Fibroblast of lung (primary cell): ENCODE data around the gene SCAMP5. TPM values are rescaled to one million over a fixed set of nuclear protein-coding genes. Genes with fewer than 3 reads are reported as not detected.

ENCODE experiments used
- DNase-seq, 2 donors: peaks; one replicate each; pipeline versions ENCODE4 v3.0.0 to v3.0.0-alpha.2; 2010; ENCODE audit warnings: low read depth in 2 of 2
- H2AFZ ChIP-seq: 2 replicates; pipeline ENCODE4 v1.5.1; 2012; ENCODE audit warnings: low read length, control low read depth, inconsistent platforms
- H3K27ac ChIP-seq: 2 replicates; pipeline ENCODE4 v1.5.1; 2011; ENCODE audit warnings: low read length, control low read depth; ENCODE audit not compliant: insufficient read depth
- H3K27me3 ChIP-seq: 2 replicates; pipeline ENCODE4 v1.5.1; 2011; ENCODE audit warnings: mild to moderate bottlenecking, low read length; ENCODE audit not compliant: control insufficient read depth, insufficient read depth
- H3K36me3 ChIP-seq: 2 replicates; pipeline ENCODE4 v1.5.1; 2011; ENCODE audit warnings: low read length; ENCODE audit not compliant: control insufficient read depth, insufficient read depth
- H3K4me1 ChIP-seq: 2 replicates; pipeline ENCODE4 v1.5.1; 2011; ENCODE audit warnings: low read length; ENCODE audit not compliant: control insufficient read depth, insufficient read depth; ENCODE audit errors: extremely low read depth
- H3K4me2 ChIP-seq: 2 replicates; pipeline ENCODE4 v1.5.1; 2011; ENCODE audit warnings: low read length, control low read depth; ENCODE audit not compliant: insufficient read depth; ENCODE audit errors: extremely low read depth
- H3K4me3 ChIP-seq, 4 experiments: fragments of 200-600 bp in 1 of 4; sonication (generic) in 1 of 4; replicated peaks in 1 of 4; 2 replicates each; pipeline ENCODE4 v1.5.1; 2011 to 2016; ENCODE audit warnings: low read length in 4 of 4, low read depth in 3 of 4, mild to moderate bottlenecking in 3 of 4, control low read depth in 2 of 4, inconsistent platforms in 1 of 4, mixed read lengths in 1 of 4; ENCODE audit not compliant: insufficient read depth in 1 of 4; ENCODE audit errors: control extremely low read depth in 1 of 4
- H3K79me2 ChIP-seq: 2 replicates; pipeline ENCODE4 v1.5.1; 2012; ENCODE audit warnings: mild to moderate bottlenecking, low read length, inconsistent platforms; ENCODE audit not compliant: control insufficient read depth, insufficient read depth
- H3K9ac ChIP-seq: 2 replicates; pipeline ENCODE4 v1.5.1; 2011; ENCODE audit warnings: mild to moderate bottlenecking, low read length, control low read depth; ENCODE audit not compliant: insufficient read depth
- H3K9me3 ChIP-seq: 2 replicates; pipeline ENCODE4 v1.5.1; 2012; ENCODE audit warnings: low read depth, low read length; ENCODE audit not compliant: control insufficient read depth, insufficient read depth
- H4K20me1 ChIP-seq: 2 replicates; pipeline ENCODE4 v1.5.1; 2011; ENCODE audit warnings: low read length; ENCODE audit not compliant: control insufficient read depth, insufficient read depth; ENCODE audit errors: extremely low read depth
- EZH2 ChIP-seq: IDR thresholded peaks from 2 replicates; pipeline ENCODE4 v1.5.1; 2012; ENCODE audit warnings: low read length, control low read depth, mild to moderate bottlenecking; ENCODE audit errors: missing control alignments
- polyA plus RNA-seq, 2 donors: library from polyadenylated mRNA; depleted of rRNA in 1 of 2; stranded (reverse) in 1 of 2; unstranded in 1 of 2; fragments of >200 nt; gene quantifications; 2 replicates each; pipeline ENCODE4 v1.2.1, GENCODE V29; 2011 to 2012; ENCODE audit warnings: missing spikeins in 1 of 2
- total RNA-seq: library from RNA; depleted of rRNA; stranded (reverse); fragments of >200 nt; gene quantifications from 2 replicates; pipeline ENCODE4 v1.2.1, GENCODE V29; 2014
- TF ChIP-seq, protein P1 (sequence below), 2 donors: IDR thresholded peaks in 1 of 2; conservative IDR thresholded peaks in 1 of 2; 1 replicate in 1 of 2; 2 replicates in 1 of 2; pipeline ENCODE4 v1.5.1; 2011 to 2012; ENCODE audit warnings: low read length in 2 of 2, control low read depth in 1 of 2, inconsistent platforms in 1 of 2, low read depth in 1 of 2, mild to moderate bottlenecking in 1 of 2

Gene SCAMP5
- total and polyA plus RNA-seq, 2 donors (not counting 1 experiment from before 2014, with no cell fraction given), result 0.50 to 0.93 TPM

- H3K9ac ChIP-seq, result peak overlapping the region; percentile 16
- no peaks in the 10 kb centered on the region for H3K79me2 ChIP-seq
- no peaks in the 10 kb centered on the region for H3K4me1 ChIP-seq
- peaks cover 16% of the 10 kb centered on the region for H3K27me3 ChIP-seq
- DNase-seq, result no peak
- no peaks in the 10 kb centered on the region for H4K20me1 ChIP-seq
- no peaks in the 10 kb centered on the region for H3K9me3 ChIP-seq
- TF ChIP-seq, protein P1, sequence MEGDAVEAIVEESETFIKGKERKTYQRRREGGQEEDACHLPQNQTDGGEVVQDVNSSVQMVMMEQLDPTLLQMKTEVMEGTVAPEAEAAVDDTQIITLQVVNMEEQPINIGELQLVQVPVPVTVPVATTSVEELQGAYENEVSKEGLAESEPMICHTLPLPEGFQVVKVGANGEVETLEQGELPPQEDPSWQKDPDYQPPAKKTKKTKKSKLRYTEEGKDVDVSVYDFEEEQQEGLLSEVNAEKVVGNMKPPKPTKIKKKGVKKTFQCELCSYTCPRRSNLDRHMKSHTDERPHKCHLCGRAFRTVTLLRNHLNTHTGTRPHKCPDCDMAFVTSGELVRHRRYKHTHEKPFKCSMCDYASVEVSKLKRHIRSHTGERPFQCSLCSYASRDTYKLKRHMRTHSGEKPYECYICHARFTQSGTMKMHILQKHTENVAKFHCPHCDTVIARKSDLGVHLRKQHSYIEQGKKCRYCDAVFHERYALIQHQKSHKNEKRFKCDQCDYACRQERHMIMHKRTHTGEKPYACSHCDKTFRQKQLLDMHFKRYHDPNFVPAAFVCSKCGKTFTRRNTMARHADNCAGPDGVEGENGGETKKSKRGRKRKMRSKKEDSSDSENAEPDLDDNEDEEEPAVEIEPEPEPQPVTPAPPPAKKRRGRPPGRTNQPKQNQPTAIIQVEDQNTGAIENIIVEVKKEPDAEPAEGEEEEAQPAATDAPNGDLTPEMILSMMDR (conservative IDR thresholded peaks at IDR 0.05 in 1 of 2, IDR thresholded peaks at IDR 0.05 in 1 of 2; ENCODE audit: low read depth in 1 of 2, low read length in 2 of 2), result no peak
- TF ChIP-seq EZH2, result peak; percentile 52
- H3K27ac ChIP-seq, result no peak overlapping the region
- peak overlapping the region; percentile 71 for H2AFZ ChIP-seq
- H3K36me3 ChIP-seq, result no peaks in the 10 kb centered on the region
- peak overlapping the region; percentile 40 to 65 (median 62) for H3K4me3 ChIP-seq
- peak overlapping the region; percentile 87 for H3K4me2 ChIP-seq
Observed at GRCh38 chr15:74995779-74996765, 709 bp downstream of the SCAMP5 start.

GRCh38 chr15:74997141-74997540 is 1.8 kb downstream of the SCAMP5 start:
- TF ChIP-seq, protein P1 (conservative IDR thresholded peaks at IDR 0.05 in 1 of 2, IDR thresholded peaks at IDR 0.05 in 1 of 2; ENCODE audit: low read depth in 1 of 2, low read length in 2 of 2), result no peak
- TF ChIP-seq EZH2, result no peak
- H3K4me1 ChIP-seq, result no peaks in the 10 kb centered on the region
- no peak overlapping the region for H3K4me3 ChIP-seq
- H3K4me2 ChIP-seq, result no peak overlapping the region
- no peaks in the 10 kb centered on the region for H3K36me3 ChIP-seq
- H3K9me3 ChIP-seq, result no peaks in the 10 kb centered on the region
- no peak overlapping the region for H3K27ac ChIP-seq
- no peak overlapping the region for H2AFZ ChIP-seq
- no peak overlapping the region for H3K9ac ChIP-seq
- no peaks in the 10 kb centered on the region for H4K20me1 ChIP-seq
- peaks cover 16% of the 10 kb centered on the region for H3K27me3 ChIP-seq
- DNase-seq, result no peak
- no peaks in the 10 kb centered on the region for H3K79me2 ChIP-seq

DNA sequence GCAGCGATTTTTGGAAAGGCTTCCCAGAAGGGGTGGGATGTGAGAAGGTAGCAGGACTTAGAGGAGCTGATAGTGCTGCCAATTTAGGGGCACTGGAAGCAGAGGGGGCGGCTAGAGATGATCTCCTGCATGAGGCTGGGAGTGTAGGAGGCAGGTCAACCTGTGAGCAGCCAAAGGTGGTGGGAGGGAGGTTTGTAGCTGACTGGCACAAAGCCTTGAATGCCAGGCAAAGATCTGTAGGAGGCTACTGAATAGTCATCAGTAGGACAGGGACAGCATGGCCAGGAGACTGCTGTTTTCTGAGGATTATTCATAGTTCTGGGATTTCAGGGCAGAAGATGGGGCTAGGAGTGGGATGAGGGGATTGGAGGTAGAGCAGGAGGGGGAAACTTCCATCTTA is 2.2 kb downstream of the SCAMP5 start:
- H3K4me2 ChIP-seq, result no peak overlapping the region
- H3K27ac ChIP-seq, result no peak overlapping the region
- H3K9me3 ChIP-seq, result no peaks in the 10 kb centered on the region
- H3K4me3 ChIP-seq, result no peak overlapping the region
- DNase-seq, result no peak
- no peaks in the 10 kb centered on the region for H3K79me2 ChIP-seq
- no peaks in the 10 kb centered on the region for H3K4me1 ChIP-seq
- H3K27me3 ChIP-seq, result peaks cover 16% of the 10 kb centered on the region
- H4K20me1 ChIP-seq, result no peaks in the 10 kb centered on the region
- H3K9ac ChIP-seq, result no peak overlapping the region
- TF ChIP-seq, protein P1 (conservative IDR thresholded peaks at IDR 0.05 in 1 of 2, IDR thresholded peaks at IDR 0.05 in 1 of 2; ENCODE audit: low read depth in 1 of 2, low read length in 2 of 2), result no peak
- TF ChIP-seq EZH2, result no peak
- H2AFZ ChIP-seq, result no peak overlapping the region
- no peaks in the 10 kb centered on the region for H3K36me3 ChIP-seq
